Activated CD4-positive, alpha-beta T cell treated with anti-CD3 and anti-CD28 coated beads, Interleukin-2, Interleukin-4, amounts not matched to agents 100 ng/mL and 50 ng/mL, durations not matched to agents 16 hours and 8 hours (primary cell): ENCODE measurements around the gene PARP16.

Experiments used
- DNase-seq: peaks from one replicate; pipeline ENCODE4 v3.0.0-alpha.2; 2020; ENCODE audit warnings: low spot score

The PARP16 gene

GRCh38 chr15:65286704-65287519, at the start of gene PARP16:
Gene PARP16, minus strand, starts transcription at chr15:65286883. Its CDS starts 457 bp downstream, at chr15:65286426.
- peak; percentile 93 for DNase-seq

GRCh38 chr15:65335278-65336055, 48.8 kb upstream of the PARP16 start:
- DNase-seq: no peak

- DNase-seq: no peak
Measured at GRCh38 chr15:65334586-65335231, 48.0 kb upstream of the PARP16 start.

GRCh38 chr15:65333856-65334255, 47.2 kb upstream of the PARP16 start:
- DNase-seq: no peak

- no peak for DNase-seq
Measured at GRCh38 chr15:65333148-65333820, 46.6 kb upstream of the PARP16 start.

GRCh38 chr15:65332391-65333147, 45.9 kb upstream of the PARP16 start:
- DNase-seq: no peak

GRCh38 chr15:65331811-65332210, 45.1 kb upstream of the PARP16 start:
- no peak for DNase-seq

GRCh38 chr15:65330934-65331645, 44.4 kb upstream of the PARP16 start:
- no peak for DNase-seq

GRCh38 chr15:65329984-65330735, 43.5 kb upstream of the PARP16 start:
- DNase-seq: no peak

- DNase-seq: no peak
Measured at GRCh38 chr15:65329288-65329983, 42.8 kb upstream of the PARP16 start.

- DNase-seq: no peak
Measured at GRCh38 chr15:65328506-65329287, 42.0 kb upstream of the PARP16 start.

- no peak for DNase-seq
Measured at GRCh38 chr15:65327651-65328393, 41.1 kb upstream of the PARP16 start.

GRCh38 chr15:65326818-65327217, 40.1 kb upstream of the PARP16 start:
- DNase-seq: no peak

- no peak for DNase-seq
Measured at GRCh38 chr15:65326117-65326526, 39.4 kb upstream of the PARP16 start.

GRCh38 chr15:65323071-65323511, 36.4 kb upstream of the PARP16 start:
- no peak for DNase-seq

- DNase-seq: peak; percentile 83
Measured at GRCh38 chr15:65318870-65319356, 32.2 kb upstream of the PARP16 start.

- DNase-seq: no peak
Measured at GRCh38 chr15:65312400-65312916, 25.8 kb upstream of the PARP16 start.
